HG02852 (cell line): Measurements from ENCODE around the gene P4HB.

Source experiments
- ATAC-seq: cut with Tn5 transposase; IDR thresholded peaks from one replicate; pipeline ENCODE4 v1.9.1; 2021; ENCODE audit warnings: mild to moderate bottlenecking, moderate library complexity; ENCODE audit not compliant: unreplicated experiment

Gene P4HB

GRCh38 chr17:81833160-81833920 lies 27.0 kb downstream of the P4HB start, which contains the start of gene MCRIP1:
TSS of gene MCRIP1 (minus strand) at chr17:81833291. CDS start at chr17:81824506, 8,785 bp downstream.
- peak; percentile 65 for ATAC-seq

GRCh38 chr17:81832608-81833159 lies 27.7 kb downstream of the P4HB start:
- ATAC-seq = peak; percentile 57

- ATAC-seq = no peak
These were observed 28.3 kb downstream of the P4HB start for GRCh38 chr17:81831957-81832607.

GRCh38 chr17:81831563-81831956 lies 28.8 kb downstream of the P4HB start:
- ATAC-seq = no peak

- ATAC-seq = no peak
These were observed 30.5 kb downstream of the P4HB start for GRCh38 chr17:81829858-81830257.

GRCh38 chr17:81828656-81829055 lies 31.7 kb downstream of the P4HB start:
- no peak for ATAC-seq

GRCh38 chr17:81825841-81826466 lies 34.4 kb downstream of the P4HB start:
- no peak for ATAC-seq

- ATAC-seq = no peak
These were observed 35.7 kb downstream of the P4HB start for GRCh38 chr17:81824595-81824994.

- ATAC-seq = no peak
These were observed 36.4 kb downstream of the P4HB start for GRCh38 chr17:81823820-81824550.

GRCh38 chr17:81822996-81823819 lies 37.1 kb downstream of the P4HB start:
- ATAC-seq = no peak

- no peak for ATAC-seq
These were observed 38.1 kb downstream of the P4HB start for GRCh38 chr17:81822312-81822637.

- ATAC-seq = no peak
These were observed 38.6 kb downstream of the P4HB start for GRCh38 chr17:81821603-81822311.

- ATAC-seq = no peak
These were observed 39.2 kb downstream of the P4HB start for GRCh38 chr17:81821147-81821546.

GRCh38 chr17:81819708-81820107 lies 40.6 kb downstream of the P4HB start:
- no peak for ATAC-seq

GRCh38 chr17:81817758-81818147 lies 42.6 kb downstream of the P4HB start:
- no peak for ATAC-seq

GRCh38 chr17:81815646-81815986 lies 44.7 kb downstream of the P4HB start:
- ATAC-seq = no peak

GRCh38 chr17:81814748-81815645 lies 45.3 kb downstream of the P4HB start:
- ATAC-seq = no peak

- ATAC-seq = no peak
These were observed 46.3 kb downstream of the P4HB start for GRCh38 chr17:81813861-81814683.
